HFFc6 (cell line): ENCODE data around the gene GAB2. TPM values are rescaled to one million over a fixed set of nuclear protein-coding genes. Genes with fewer than 3 reads are reported as not detected.
A peak's percentile ranks its signal among the peaks of the same experiment; 100 is the strongest.

Experiments used
- DNase-seq: peaks from one replicate; pipeline ENCODE4 v3.0.0-alpha.2; 2018
- H3K27ac Mint-ChIP-seq: 2 replicates; pipeline ENCODE4 v1.8.0; 2020; ENCODE audit warnings: mild to moderate bottlenecking, mixed read lengths
- H3K27me3 Mint-ChIP-seq: 2 replicates; pipeline ENCODE4 v1.8.0; 2021; ENCODE audit warnings: mild to moderate bottlenecking, moderate library complexity, mixed read lengths; ENCODE audit not compliant: insufficient read depth
- H3K36me3 Mint-ChIP-seq: 2 replicates; pipeline ENCODE4 v1.8.0; 2021; ENCODE audit warnings: low read depth, mixed read lengths
- H3K4me1 Mint-ChIP-seq: 2 replicates; pipeline ENCODE4 v1.8.0; 2020; ENCODE audit warnings: low read depth, mixed read lengths
- H3K4me3 Mint-ChIP-seq: 2 replicates; pipeline ENCODE4 v1.8.0; 2020; ENCODE audit warnings: mild to moderate bottlenecking, moderate library complexity, mixed read lengths
- H3K9me3 Mint-ChIP-seq: 2 replicates; pipeline ENCODE4 v1.8.0; 2020; ENCODE audit warnings: mild to moderate bottlenecking, mixed read lengths
- total RNA-seq, 6 experiments: library from RNA; stranded (reverse); fragmentation: NEBNext Ultra II Directional; extraction: Animal tissue kit (Norgen Biotek cat#: 25700); gene quantifications; 2 replicates in 1 of 6; 3 replicates in 5 of 6; pipeline ENCODE4 v1.2.3, GENCODE V29; 2021
- TF ChIP-seq, protein P1 (sequence below): fragments of 200-600 bp; sonication (generic); IDR thresholded peaks from 2 replicates; pipeline ENCODE4 v1.5.0; 2021; ENCODE audit warnings: antibody characterized with exemption, mild to moderate bottlenecking

GAB2 gene
- total RNA-seq, 6 experiments from 2014 or later, result 8.4 to 12.1 (median 9.9) TPM

DNA sequence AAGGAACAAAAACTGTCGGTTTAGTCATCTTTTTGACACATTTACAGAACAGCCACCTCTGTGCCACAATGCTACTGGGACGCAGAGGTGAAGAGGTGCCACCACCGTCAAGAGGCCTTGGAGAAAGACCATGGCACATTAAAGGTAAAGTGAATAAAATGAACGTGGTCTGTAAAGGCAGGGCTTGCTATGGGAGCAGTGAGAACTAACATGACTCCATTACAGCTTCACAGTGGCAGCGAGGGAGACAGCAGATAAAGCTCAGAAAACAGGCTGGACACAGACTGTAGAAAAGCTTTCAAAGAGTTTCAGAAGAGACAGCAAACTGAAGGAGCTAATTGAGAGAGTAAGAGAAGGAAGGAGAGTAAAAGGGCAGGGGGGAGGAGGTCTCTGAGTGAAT is 102.9 kb downstream of the GAB2 start:
- TF ChIP-seq, protein P1, sequence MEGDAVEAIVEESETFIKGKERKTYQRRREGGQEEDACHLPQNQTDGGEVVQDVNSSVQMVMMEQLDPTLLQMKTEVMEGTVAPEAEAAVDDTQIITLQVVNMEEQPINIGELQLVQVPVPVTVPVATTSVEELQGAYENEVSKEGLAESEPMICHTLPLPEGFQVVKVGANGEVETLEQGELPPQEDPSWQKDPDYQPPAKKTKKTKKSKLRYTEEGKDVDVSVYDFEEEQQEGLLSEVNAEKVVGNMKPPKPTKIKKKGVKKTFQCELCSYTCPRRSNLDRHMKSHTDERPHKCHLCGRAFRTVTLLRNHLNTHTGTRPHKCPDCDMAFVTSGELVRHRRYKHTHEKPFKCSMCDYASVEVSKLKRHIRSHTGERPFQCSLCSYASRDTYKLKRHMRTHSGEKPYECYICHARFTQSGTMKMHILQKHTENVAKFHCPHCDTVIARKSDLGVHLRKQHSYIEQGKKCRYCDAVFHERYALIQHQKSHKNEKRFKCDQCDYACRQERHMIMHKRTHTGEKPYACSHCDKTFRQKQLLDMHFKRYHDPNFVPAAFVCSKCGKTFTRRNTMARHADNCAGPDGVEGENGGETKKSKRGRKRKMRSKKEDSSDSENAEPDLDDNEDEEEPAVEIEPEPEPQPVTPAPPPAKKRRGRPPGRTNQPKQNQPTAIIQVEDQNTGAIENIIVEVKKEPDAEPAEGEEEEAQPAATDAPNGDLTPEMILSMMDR, result no peak
- Mint-ChIP-seq H3K4me3 (no peak overlapping the region), H3K27me3 (no peaks in the 10 kb centered on the region), H3K27ac (no peak overlapping the region; the same call in 1 of the 2 replicates), H3K36me3 (no peaks in the 10 kb centered on the region), H3K9me3 (no peaks in the 10 kb centered on the region), H3K4me1 (peaks cover 47% of the 10 kb centered on the region)
- no peak for DNase-seq

DNA sequence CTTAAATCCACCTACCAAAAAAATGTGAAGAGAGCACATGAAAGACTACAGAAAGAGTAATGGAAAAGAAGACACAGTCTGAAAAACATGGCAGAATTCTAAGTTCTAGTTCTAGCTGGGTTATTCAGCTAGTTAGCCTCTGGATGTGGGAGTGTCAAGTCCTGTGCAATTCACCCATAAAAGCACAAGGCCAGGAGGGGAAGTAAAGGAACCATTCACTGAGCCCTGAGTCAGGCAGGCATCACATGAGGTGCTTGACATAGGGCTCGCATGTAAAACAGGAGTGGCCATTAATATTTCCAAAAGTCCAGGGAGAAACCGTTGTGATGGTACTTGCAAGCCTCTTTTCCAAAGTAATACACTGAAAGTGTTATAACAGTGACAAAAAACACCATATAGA is 103.7 kb downstream of the GAB2 start:
- Mint-ChIP-seq H3K4me1 (peaks cover 44% of the 10 kb centered on the region), H3K9me3 (no peaks in the 10 kb centered on the region), H3K27me3 (no peaks in the 10 kb centered on the region), H3K36me3 (no peaks in the 10 kb centered on the region), H3K27ac (peak overlapping the region; percentile 2; the same call in 1 of the 2 replicates), H3K4me3 (no peak overlapping the region)
- TF ChIP-seq, protein P1, result no peak
- DNase-seq, result no peak

DNA sequence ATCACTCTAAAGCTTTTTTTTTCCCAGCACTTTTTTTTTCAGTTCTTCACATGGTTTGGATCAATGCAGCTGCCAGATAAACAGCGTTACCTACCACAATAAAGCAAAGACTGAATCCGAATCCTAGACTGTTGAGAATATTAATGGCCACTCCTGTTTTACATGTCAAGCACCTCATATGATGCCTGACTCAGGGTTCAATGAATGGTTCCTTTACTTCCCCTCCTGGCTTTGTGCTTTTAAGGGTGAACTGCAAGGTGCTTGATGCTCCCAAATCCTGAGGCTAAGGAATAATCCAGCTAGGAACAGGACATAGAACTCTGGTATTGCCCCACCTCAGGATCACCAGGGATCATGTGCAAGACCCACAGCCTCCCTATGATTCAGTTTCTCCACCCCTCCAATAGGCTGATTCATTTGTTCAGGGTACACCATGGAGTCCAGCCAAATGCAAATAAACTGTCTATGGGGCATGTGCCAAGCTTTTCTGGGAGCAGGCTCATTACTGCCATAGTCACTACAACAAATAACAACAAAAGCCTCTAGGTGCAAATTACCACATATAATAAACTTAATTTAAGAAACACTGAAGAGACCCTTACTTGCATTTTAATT is 104.3 kb downstream of the GAB2 start:
- TF ChIP-seq, protein P1, result no peak
- Mint-ChIP-seq H3K27ac (peak overlapping the region; percentile 37; the same call in 1 of the 2 replicates), H3K27me3 (no peaks in the 10 kb centered on the region), H3K4me1 (peaks cover 41% of the 10 kb centered on the region), H3K36me3 (no peaks in the 10 kb centered on the region), H3K9me3 (no peaks in the 10 kb centered on the region), H3K4me3 (no peak overlapping the region)
- peak; percentile 63 for DNase-seq

DNA sequence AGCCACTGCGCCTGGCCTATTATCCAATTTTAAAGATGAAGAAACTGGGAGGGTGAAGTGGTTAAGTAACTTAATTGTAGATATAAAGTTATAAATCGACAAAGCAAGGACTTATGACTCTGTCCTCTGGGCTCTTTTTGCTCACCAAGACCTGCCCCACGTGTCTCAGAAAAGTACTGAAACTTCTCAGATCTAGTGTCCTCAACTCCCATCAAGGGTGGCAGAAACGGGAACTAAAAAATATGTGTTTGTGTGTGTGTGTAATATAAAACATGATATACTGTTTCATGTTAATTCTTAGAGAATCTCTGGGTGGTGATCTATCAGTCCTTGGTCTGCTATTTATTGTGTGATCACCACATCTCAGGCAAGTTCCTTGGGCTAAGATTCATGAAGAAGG is 104.9 kb downstream of the GAB2 start:
- TF ChIP-seq, protein P1, result no peak
- no peak for DNase-seq
- Mint-ChIP-seq H3K4me3 (no peak overlapping the region), H3K36me3 (no peaks in the 10 kb centered on the region), H3K4me1 (peaks cover 35% of the 10 kb centered on the region), H3K27ac (no peak overlapping the region), H3K9me3 (no peaks in the 10 kb centered on the region), H3K27me3 (no peaks in the 10 kb centered on the region)

DNA sequence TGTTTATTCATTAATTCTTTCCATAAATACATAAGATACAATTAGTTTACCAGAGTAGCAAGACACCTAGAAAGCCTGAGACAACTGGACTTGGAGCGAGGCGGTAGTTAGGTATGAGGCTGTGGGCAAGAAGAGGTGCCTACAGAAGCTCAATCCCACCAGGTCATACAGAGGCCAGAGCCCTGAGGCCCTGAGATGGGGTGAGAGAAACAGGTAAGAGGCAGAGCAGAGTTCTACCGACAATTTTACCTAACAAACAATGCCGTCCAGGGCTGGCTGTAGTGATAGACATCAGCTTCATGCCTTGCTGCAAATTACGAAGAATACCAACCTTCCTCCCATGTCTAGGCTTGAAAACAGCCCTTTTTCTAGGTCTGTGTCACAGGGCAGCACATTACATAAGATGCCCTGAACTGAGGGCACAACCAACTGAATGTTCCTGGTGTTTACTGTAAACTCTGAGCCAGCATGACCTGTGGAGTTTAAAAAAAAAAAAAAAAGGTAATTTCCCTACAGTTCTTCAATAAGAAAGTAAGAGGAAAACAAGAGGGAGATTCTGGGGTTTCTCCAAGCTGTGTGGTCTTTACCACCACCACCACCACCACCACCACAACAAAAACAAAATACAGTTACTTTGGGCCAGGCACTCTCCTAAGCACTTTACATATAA is 105.8 kb downstream of the GAB2 start:
- TF ChIP-seq, protein P1, result no peak
- no peaks in the 10 kb centered on the region for H3K36me3 Mint-ChIP-seq
- no peak for DNase-seq
- no peaks in the 10 kb centered on the region for H3K27me3 Mint-ChIP-seq
- no peak overlapping the region for H3K4me3 Mint-ChIP-seq
- H3K4me1 Mint-ChIP-seq, result peaks cover 33% of the 10 kb centered on the region
- no peak overlapping the region; the same call in 1 of the 2 replicates for H3K27ac Mint-ChIP-seq
- H3K9me3 Mint-ChIP-seq, result no peaks in the 10 kb centered on the region
